ENCODE data around the gene SOBP.

Gene SOBP

DNA sequence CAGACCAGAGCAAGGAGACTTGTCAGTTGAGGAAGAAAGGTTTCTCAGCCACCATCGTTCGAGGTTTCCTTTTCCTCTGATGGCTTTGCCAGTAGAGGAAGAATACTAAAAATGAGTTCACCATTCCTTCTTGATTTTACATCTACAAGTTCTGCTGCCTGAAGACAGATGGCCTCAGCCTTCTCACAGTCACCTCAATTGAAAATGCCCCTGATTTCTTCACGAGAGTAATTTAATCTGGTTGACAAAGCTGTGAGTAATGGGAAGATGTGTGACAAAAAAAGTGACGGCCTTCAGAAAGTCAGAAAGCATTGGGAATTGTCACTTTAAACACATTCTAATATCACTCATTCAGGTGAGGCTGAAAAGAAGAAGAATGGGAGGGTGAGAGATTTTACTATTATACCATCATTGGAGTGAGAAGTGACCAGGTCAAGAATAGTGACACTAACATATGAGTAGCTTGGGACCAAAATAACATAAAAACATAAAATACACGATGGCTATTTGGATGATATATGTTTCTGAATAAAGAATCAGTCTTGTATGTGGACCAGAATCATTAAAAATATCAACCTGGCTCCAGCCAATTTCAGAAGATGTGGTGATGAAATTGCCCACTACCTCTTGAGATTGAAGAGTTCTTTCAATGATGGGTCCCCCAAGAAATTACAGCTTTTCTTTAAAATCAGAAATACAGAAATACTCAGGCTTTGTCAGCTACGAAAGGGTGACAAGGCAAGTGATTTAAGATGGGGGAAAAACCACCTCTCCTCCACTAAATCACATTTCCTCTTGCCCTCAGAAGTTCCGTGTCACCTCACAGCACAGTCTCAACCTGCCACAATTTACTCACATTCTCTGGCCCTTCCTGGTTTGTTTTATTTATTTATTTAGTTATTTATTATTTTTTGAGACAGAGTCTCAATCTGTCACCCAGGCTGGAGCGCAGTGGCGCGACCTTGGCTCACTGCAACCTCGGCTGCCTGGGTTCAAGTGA, 147.7 kb downstream of the SOBP start:
- no peak for DNase-seq (ENCODE audit: low read depth in 2 of 2)

DNA sequence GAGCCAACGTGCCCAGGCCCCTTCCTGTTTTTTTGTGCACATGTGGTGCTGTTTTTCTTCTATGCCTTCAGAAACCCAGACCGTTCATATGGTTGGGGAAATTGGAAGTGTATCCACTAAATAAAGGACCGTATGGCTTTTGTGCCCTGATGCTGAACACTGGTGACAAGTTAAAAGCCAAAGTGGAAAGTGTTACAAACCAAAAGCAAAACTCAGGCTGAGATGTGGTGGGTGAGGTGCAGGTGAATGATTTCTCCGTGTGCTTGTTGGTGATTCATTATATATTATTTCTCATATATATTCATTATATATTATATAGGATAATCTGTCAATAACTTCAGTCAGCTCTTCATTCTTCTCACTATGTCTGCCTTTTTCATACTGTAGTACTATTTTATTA, 148.6 kb downstream of the SOBP start:
- DNase-seq (ENCODE audit: low read depth in 2 of 2): no peak

GRCh38 chr6:107639511-107639910, 149.6 kb downstream of the SOBP start:
- DNase-seq (ENCODE audit: low read depth in 2 of 2): no peak

DNA sequence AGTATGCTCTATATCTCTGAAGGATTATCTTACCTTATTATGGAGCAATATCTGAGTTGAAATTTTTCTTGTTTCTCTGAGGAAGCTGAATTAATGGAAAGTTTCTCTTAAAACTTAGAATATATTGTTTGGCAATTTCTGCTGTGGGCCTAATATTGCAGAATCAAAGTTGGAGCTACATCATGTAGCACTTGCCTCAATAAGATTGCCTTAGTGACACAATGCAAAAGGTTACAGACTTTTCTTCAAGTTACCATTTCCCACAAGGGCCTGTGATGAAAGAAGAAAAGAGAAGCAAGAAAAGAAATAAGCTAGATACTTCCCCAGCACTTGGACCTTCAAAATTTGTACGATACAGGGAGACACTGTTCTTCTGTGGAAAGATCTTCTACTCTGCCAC, 151.2 kb downstream of the SOBP start:
- no peak for DNase-seq (ENCODE audit: low read depth in 2 of 2)

GRCh38 chr6:107641500-107641941, 151.6 kb downstream of the SOBP start:
- no peak for DNase-seq (ENCODE audit: low read depth in 2 of 2)

DNA sequence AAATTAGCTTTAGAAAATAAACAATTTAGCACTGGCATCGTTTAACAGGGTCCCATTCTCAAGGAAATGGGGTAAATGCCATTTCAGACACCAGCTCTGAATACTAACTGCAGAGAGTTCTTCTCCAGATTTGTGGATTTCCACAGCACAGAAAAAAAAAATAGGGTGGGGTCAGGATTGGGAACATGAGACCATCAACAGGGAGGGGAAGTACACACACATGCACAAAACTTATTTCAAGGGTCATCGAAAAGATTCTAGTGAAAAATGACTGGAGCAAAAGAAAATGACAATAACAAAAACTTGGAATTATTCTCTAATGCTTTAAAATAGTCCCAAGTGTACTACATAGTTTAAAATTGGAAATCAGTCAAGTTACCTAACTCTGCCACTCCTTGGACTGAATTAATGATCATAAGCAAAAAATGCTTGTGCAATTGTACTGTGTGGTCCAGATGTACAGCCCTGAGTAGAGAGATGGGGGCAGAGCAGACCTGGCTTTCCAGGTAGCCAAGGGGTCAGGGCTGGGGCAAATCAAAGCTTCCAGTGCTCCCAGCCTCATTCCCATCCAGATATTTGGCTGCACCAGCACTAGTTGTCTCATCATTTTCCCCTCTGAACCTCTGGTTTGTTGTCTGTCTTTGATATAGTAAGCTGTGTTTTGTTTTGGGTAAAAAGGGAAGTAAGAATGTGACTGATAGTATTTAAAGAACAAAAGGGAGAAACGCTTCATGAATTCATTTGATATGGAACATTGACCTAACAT, 152.4 kb downstream of the SOBP start:
- no peak for DNase-seq (ENCODE audit: low read depth in 2 of 2)

GRCh38 chr6:107642861-107643328, 153.0 kb downstream of the SOBP start:
- no peak for DNase-seq (ENCODE audit: low read depth in 2 of 2)

DNA sequence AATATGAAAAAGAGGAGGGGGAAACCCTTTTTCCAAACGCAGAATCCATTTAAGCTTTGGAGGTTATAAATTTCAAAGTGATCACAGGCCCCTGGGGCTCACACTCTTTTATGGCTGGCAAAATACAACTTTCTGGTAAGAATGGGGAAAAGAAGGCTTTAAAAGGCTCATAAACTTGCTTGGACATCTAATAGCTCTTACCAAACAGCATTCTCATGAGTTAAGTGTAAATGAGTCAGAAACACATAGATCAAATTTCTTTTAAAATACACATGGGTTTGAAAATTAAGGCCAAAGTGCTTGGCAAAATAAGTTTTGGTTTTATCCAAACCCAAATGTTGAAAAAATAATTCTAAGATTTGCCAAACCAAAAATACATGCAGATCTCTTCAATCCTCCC, 154.6 kb downstream of the SOBP start:
- DNase-seq (ENCODE audit: low read depth in 2 of 2): no peak

DNA sequence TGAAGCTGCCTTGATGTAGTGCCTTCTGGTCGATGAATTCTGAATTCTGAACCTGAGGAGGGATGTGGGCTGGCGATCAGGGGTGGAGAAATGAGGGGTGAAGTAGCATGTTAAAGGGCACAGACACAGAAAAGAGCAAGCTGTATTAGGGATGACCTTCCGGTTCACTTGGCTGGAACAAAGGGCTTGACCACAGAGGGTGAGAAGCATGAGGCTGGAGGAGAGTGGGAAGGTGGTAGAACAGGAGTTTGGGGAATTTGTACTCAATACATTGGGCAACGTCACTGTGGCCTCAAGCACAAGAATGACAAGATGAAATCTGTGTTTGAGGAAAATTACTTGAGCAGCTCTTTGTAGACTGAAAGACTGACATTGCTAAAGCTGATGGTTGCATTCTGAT, 155.8 kb downstream of the SOBP start:
- DNase-seq (ENCODE audit: low read depth in 2 of 2): no peak

- DNase-seq (ENCODE audit: low read depth in 2 of 2): no peak
Observed at GRCh38 chr6:107646176-107646575, 156.3 kb downstream of the SOBP start.

GRCh38 chr6:107646776-107647438, 157.0 kb downstream of the SOBP start:
- no peak for DNase-seq (ENCODE audit: low read depth in 2 of 2)

- DNase-seq (ENCODE audit: low read depth in 2 of 2): no peak
Observed at GRCh38 chr6:107647439-107647948, 157.6 kb downstream of the SOBP start.

DNA sequence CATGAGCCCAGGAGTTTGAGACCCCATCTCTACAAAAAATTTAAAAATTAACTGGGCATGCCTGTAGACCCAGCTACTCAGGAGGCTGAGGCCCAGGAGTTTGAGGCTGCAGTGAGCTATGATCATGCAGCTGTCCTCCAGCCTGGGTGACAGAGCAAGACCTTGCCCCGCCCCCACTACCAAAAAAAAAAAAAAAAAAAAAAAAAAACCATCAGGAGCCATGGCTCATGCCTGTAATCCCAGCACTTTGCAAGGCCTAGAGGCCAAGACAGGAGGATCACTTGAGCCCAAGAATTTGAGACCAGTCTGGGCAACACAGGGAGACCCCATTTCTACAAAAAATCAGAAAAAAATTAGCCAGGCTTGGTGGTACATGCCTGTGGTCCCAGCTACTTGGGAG, 159.1 kb downstream of the SOBP start:
- DNase-seq (ENCODE audit: low read depth in 2 of 2): no peak

- DNase-seq (ENCODE audit: low read depth in 2 of 2): no peak
Observed at GRCh38 chr6:107652526-107653182, 162.7 kb downstream of the SOBP start.

- DNase-seq (ENCODE audit: low read depth in 2 of 2): no peak
Observed at GRCh38 chr6:107653183-107653580, 163.3 kb downstream of the SOBP start.

GRCh38 chr6:107653861-107654394, 164.0 kb downstream of the SOBP start:
- no peak for DNase-seq (ENCODE audit: low read depth in 2 of 2)

DNA sequence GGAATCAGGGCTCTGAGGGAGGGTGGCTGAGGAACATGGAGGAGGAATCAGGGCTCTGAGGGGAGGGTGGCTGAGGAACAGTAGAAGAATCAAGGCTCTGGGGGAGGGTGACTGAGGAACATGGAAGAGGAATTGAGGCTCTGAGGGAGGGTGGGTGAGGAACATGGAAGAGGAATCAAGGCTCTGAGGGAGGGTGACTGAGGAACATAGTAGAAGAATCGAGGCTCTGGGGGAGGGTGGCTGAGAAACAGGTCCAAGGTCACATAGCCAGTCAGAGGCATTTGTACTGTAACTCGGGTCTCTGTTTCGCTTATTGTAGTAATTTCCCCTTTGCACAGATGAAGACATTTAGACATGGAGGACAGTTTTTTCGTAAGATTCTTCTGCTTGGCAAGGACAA, 164.8 kb downstream of the SOBP start:
- no peak for DNase-seq (ENCODE audit: low read depth in 2 of 2)

GRCh38 chr6:107655245-107655644, 165.3 kb downstream of the SOBP start:
- no peak for DNase-seq (ENCODE audit: low read depth in 2 of 2)

GRCh38 chr6:107655864-107656263, 165.9 kb downstream of the SOBP start:
- DNase-seq (ENCODE audit: low read depth in 2 of 2): no peak

DNA sequence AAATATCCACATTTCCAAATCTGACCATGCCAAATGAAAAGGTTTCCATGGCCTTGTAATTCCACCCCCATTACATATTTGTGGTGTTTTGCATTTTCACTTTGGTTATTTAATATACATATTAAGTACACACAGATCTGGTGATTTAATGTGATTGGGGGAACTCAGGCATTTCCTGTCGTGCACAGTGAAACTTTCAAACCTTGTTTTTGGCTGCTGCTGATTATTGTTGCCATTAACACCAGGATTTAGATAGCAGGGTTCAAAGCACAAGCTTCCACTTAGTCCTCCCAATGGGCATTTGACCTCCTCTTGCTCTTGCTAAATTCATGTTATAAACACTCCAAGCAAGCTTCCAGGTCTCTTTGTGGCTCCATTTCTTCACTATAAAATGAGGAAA, 166.5 kb downstream of the SOBP start:
- DNase-seq (ENCODE audit: low read depth in 2 of 2): no peak

GRCh38 chr6:107656883-107657282, 167.0 kb downstream of the SOBP start:
- no peak for DNase-seq (ENCODE audit: low read depth in 2 of 2)
